Measurements from ENCODE around the gene PRICKLE2. TPM values are rescaled to one million over a fixed set of nuclear protein-coding genes. Genes with fewer than 3 reads are reported as not detected.

Gene PRICKLE2
- total and polyA plus RNA-seq, 2 donors (not counting 3 experiments of a cell fraction or from before 2014, with no cell fraction given), result 3.0 to 7.1 TPM

DNA sequence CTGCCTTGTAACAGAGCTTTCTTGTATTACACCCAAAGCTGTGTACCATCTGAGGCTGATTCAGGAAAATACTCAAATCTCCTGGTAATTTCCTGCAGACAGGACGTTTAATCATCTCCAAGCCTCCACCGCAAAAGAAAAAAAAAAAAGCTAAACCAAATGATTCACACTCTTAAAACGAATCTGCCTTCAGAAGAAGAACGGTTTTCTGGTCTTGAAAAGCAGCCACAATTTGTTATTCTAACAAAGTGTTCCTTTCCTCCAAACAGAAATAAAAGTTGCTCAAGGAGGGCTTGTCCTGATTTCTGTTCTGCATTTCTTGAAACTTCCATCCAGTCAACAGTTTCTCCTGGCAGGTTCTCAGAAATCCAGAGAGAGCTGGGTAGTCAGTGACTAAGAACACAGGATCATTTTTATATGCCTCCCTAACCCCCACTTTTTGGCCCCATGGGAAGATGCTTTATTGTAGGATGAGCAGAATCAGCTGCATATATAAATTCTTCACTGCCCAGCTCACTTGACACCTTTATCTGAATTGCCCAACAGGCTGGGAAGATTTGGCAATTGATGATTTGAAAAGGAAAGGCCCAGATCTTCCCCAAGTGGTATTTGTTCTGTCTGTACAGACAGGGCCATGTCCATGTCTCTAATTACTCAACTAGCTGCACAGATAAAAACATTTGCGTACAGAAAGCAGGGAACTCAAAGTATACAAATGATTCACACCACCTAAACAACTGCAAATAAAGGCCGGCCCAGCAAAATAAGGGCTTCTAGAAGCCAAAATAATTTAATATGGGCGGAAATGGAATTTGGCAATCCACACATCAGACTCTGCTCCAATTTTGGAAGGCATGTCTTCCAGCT lies 41.0 kb upstream of the PRICKLE2 start:
- H3K36me3 ChIP-seq (ENCODE audit: control insufficient read depth in 2 of 2, extremely low read depth in 1 of 2, insufficient read depth in 2 of 2, low read length in 2 of 2), result no peaks in the 10 kb centered on the region
- H3K27ac ChIP-seq (ENCODE audit: insufficient read depth, low read depth, low read length), result no peak overlapping the region
- peak; percentile 53 for DNase-seq (ENCODE audit: low read depth, low spot score)
- peak overlapping the region; percentile 32 for H3K4me2 ChIP-seq (ENCODE audit: insufficient read depth, low read length)
- peaks cover 17% of the 10 kb centered on the region for H3K4me1 ChIP-seq (ENCODE audit: control insufficient read depth, extremely low read depth, insufficient read depth, low read length)
- TF ChIP-seq JUN (IDR thresholded peaks at IDR 0.05; ENCODE audit: borderline replicate concordance, insufficient read depth, insufficient read length, low read depth) (no peak), MYC (IDR thresholded peaks at IDR 0.05; ENCODE audit: low read depth, low read length) (no peak), FOS (IDR thresholded peaks at IDR 0.05; ENCODE audit: borderline replicate concordance, insufficient read depth, low read length) (peak; percentile 82), POLR2A (IDR thresholded peaks at IDR 0.05; ENCODE audit: low read depth, low read length) (no peak), GATA2 (IDR thresholded peaks at IDR 0.05; ENCODE audit: insufficient read depth, insufficient read length, low read depth, low read length) (no peak)
- no peaks in the 10 kb centered on the region for H3K9me3 ChIP-seq (replicated peaks; ENCODE audit: control insufficient read depth, insufficient read depth, low read length)
- no peaks in the 10 kb centered on the region for H3K79me2 ChIP-seq (ENCODE audit: control insufficient read depth, insufficient read depth, low read length)
- no peak overlapping the region for H3K4me3 ChIP-seq (replicated peaks in 1 of 3; ENCODE audit: insufficient read depth in 1 of 3, low read depth in 1 of 3, low read length in 3 of 3)
- CTCF ChIA-PET, result interaction anchor here (0.7 to 3.0 kb wide), 13 partner anchors 10 to 236 kb away, joined by 3 to 15 read pairs (median 4); partner anchors contain the start of gene PRICKLE2
- no peaks in the 10 kb centered on the region for H3K9me1 ChIP-seq (replicated peaks; ENCODE audit: control insufficient read depth, extremely low read depth, insufficient read depth, low read length)
- H4K20me1 ChIP-seq (replicated peaks; ENCODE audit: control insufficient read depth, extremely low read depth, insufficient read depth, low read length), result no peaks in the 10 kb centered on the region
- FAIRE-seq, result peak; percentile 83
- H2AFZ ChIP-seq (ENCODE audit: low read depth, low read length), result peak overlapping the region; percentile 5
- no TSS peak for BruUV-seq (replicated peaks)
- no peak overlapping the region for H3K9ac ChIP-seq (replicated peaks; ENCODE audit: extremely low read depth, insufficient read depth, low read length)
- POLR2A ChIA-PET, result interaction anchor here (0.7 kb wide), 1 partner anchor 371 kb away, joined by 7 read pairs; no protein-coding TSS in a partner anchor
- peaks cover 0 to 7% of the 10 kb centered on the region in 2 experiments for H3K27me3 ChIP-seq (ENCODE audit: control insufficient read depth in 2 of 2, insufficient read depth in 2 of 2, low read length in 2 of 2)
- intact Hi-C loops (cut with micrococcal nuclease) (loop anchor here (2.0 to 10.0 kb wide), 4 partner anchors 77 to 199 kb away; no protein-coding TSS in a partner anchor), dilution Hi-C loops (cut with MboI; ENCODE audit: extremely low pct_ligation_motif_present, low sequenced_read_pairs) (no loop called here)

- no peak overlapping the region for H3K27ac ChIP-seq (ENCODE audit: insufficient read depth, low read depth, low read length)
- dilution Hi-C loops (cut with MboI; ENCODE audit: extremely low pct_ligation_motif_present, low sequenced_read_pairs), result no loop called here
- H3K9ac ChIP-seq (replicated peaks; ENCODE audit: extremely low read depth, insufficient read depth, low read length), result no peak overlapping the region
- no TSS peak for BruUV-seq (replicated peaks)
- FAIRE-seq (no peak), DNase-seq (ENCODE audit: low read depth, low spot score) (no peak)
- H3K27me3 ChIP-seq (ENCODE audit: control insufficient read depth in 2 of 2, insufficient read depth in 2 of 2, low read length in 2 of 2), result peaks cover 0 to 5% of the 10 kb centered on the region in 2 experiments
- H2AFZ ChIP-seq (ENCODE audit: low read depth, low read length), result no peak overlapping the region
- peaks cover 17% of the 10 kb centered on the region for H3K4me1 ChIP-seq (ENCODE audit: control insufficient read depth, extremely low read depth, insufficient read depth, low read length)
- POLR2A ChIA-PET, result interaction anchor here (0.7 kb wide), 1 partner anchor 371 kb away, joined by 7 read pairs; no protein-coding TSS in a partner anchor
- no peaks in the 10 kb centered on the region for H3K9me1 ChIP-seq (replicated peaks; ENCODE audit: control insufficient read depth, extremely low read depth, insufficient read depth, low read length)
- peak overlapping the region; percentile 32 for H3K4me2 ChIP-seq (ENCODE audit: insufficient read depth, low read length)
- CTCF ChIA-PET, result interaction anchor here (0.7 to 3.0 kb wide), 8 partner anchors 13 to 236 kb away, joined by 3 to 15 read pairs (median 4); partner anchors contain the start of gene PRICKLE2
- TF ChIP-seq JUN (IDR thresholded peaks at IDR 0.05; ENCODE audit: borderline replicate concordance, insufficient read depth, insufficient read length, low read depth) (no peak), MAX (IDR thresholded peaks at IDR 0.05; ENCODE audit: insufficient read depth, insufficient read length) (no peak), POLR2AphosphoS5 (IDR thresholded peaks at IDR 0.05; ENCODE audit: insufficient read depth, low read depth, low read length) (no peak), MYC (IDR thresholded peaks at IDR 0.05; ENCODE audit: low read depth, low read length) (no peak), POLR2A (IDR thresholded peaks at IDR 0.05; ENCODE audit: low read depth, low read length) (no peak), GATA2 (IDR thresholded peaks at IDR 0.05; ENCODE audit: insufficient read depth, insufficient read length, low read depth, low read length) (no peak), EZH2 (IDR thresholded peaks at IDR 0.05; ENCODE audit: borderline replicate concordance, low read depth, low read length, severe bottlenecking) (no peak), FOS (IDR thresholded peaks at IDR 0.05; ENCODE audit: borderline replicate concordance, insufficient read depth, low read length) (no peak)
- TF ChIP-seq, protein P1, sequence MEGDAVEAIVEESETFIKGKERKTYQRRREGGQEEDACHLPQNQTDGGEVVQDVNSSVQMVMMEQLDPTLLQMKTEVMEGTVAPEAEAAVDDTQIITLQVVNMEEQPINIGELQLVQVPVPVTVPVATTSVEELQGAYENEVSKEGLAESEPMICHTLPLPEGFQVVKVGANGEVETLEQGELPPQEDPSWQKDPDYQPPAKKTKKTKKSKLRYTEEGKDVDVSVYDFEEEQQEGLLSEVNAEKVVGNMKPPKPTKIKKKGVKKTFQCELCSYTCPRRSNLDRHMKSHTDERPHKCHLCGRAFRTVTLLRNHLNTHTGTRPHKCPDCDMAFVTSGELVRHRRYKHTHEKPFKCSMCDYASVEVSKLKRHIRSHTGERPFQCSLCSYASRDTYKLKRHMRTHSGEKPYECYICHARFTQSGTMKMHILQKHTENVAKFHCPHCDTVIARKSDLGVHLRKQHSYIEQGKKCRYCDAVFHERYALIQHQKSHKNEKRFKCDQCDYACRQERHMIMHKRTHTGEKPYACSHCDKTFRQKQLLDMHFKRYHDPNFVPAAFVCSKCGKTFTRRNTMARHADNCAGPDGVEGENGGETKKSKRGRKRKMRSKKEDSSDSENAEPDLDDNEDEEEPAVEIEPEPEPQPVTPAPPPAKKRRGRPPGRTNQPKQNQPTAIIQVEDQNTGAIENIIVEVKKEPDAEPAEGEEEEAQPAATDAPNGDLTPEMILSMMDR (IDR thresholded peaks at IDR 0.05; ENCODE audit: extremely low read depth in 1 of 2, insufficient read depth in 1 of 2, low read depth in 1 of 2, low read length in 2 of 2), result no peak
- H3K36me3 ChIP-seq (ENCODE audit: control insufficient read depth in 2 of 2, extremely low read depth in 1 of 2, insufficient read depth in 2 of 2, low read length in 2 of 2), result no peaks in the 10 kb centered on the region
- H3K9me3 ChIP-seq (replicated peaks; ENCODE audit: control insufficient read depth, insufficient read depth, low read length), result no peaks in the 10 kb centered on the region
- intact Hi-C loops (cut with micrococcal nuclease), result loop anchor here (2.0 to 10.0 kb wide), 4 partner anchors 77 to 199 kb away; no protein-coding TSS in a partner anchor
- H4K20me1 ChIP-seq (replicated peaks; ENCODE audit: control insufficient read depth, extremely low read depth, insufficient read depth, low read length), result no peaks in the 10 kb centered on the region
- no peak overlapping the region for H3K4me3 ChIP-seq (replicated peaks in 1 of 3; ENCODE audit: insufficient read depth in 1 of 3, low read depth in 1 of 3, low read length in 3 of 3)
- no peaks in the 10 kb centered on the region for H3K79me2 ChIP-seq (ENCODE audit: control insufficient read depth, insufficient read depth, low read length)
Observed at GRCh38 chr3:64265646-64266045, 40.4 kb upstream of the PRICKLE2 start.
